NK-92 (cell line): ENCODE results near the gene PDE7B.
"Not testable (repeated sequence)": the region's sequence is repeated elsewhere in the genome, so short reads cannot be mapped to it uniquely, and the experiment has no call there.

ENCODE experiments used
- DNase-seq: peaks from one replicate; lab custom pipeline; 2025; ENCODE audit not compliant: unreplicated experiment; lab: John Stamatoyannopoulos, UW

Gene PDE7B

DNA sequence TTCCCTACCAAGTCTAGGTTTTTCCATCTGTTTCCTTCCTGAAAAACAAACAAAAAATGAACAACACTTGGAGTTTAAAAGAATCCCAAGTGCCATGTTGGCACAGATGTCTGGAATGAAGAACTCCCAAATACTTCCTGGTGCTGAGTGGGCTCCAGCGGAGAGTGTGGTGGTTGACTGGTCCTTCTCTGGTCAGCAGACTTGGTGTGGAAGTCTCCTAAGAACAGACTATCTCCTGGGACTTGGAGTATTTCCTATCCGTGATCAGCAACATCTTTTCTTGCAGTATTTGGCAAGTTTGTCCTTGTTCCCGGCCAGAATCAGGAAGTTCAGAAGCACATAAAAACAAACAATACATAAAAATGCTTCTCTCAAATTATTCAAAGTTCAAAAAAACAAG, 244.5 kb downstream of the PDE7B start:
- no peak for DNase-seq

DNA sequence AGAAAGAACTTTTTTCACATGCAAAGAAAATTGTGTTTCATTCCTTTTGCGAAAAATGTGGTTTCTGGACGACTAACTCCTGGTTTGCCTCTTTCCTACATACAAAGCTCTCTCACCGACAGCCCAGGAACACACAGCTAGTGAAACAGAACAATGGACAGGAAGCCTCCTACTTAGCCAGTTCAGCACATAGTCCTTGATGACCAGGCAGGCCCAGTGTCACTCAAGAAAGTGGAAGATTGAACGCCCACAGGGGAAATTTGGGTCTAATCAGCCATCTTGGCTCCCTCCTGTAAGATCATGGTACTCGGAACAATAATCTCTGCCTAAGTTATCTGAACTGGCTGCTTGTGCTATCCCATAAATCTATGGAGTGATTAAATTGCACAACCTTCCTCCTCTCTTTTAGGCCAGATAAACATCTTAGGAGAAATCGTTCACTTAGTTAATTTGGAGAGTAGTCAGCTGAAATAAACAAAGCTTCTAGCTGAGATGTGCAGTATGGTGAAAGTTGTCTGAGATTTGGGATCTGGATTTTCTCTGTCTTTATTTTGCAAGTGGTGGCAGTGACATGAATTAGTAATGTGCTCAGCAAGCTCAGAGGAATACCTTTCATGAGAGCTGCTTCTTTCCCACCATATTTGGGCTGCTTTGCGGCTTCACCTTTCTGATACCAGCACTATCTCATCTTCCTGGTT, 251.6 kb downstream of the PDE7B start:
- no peak for DNase-seq

DNA sequence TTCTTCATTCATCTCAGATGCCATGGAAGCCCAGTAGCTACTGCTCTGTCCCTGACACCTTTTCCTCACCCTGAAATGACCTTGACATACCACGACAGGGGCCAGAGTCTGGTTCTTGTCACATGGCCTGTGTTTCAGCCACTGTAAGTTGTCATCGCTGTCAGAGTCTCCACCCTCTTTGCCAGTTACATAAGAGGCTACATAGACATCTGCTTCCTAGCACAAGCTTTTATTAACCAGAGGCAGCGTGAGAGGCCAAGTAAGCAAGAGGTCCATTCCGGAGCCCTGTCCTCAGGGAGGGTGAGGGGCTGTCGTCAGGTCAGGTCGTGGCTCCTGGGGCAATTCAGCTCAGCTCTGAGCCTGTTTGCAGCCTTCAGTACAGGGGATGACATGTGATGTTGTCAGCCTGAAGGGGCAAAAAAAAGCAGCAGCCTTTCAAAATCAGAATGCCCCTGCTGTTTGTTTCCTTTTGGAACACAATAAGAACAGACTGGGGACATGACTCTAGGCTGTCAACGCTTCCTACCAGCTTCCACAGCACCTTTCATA, 252.3 kb downstream of the PDE7B start:
- no peak for DNase-seq

DNA sequence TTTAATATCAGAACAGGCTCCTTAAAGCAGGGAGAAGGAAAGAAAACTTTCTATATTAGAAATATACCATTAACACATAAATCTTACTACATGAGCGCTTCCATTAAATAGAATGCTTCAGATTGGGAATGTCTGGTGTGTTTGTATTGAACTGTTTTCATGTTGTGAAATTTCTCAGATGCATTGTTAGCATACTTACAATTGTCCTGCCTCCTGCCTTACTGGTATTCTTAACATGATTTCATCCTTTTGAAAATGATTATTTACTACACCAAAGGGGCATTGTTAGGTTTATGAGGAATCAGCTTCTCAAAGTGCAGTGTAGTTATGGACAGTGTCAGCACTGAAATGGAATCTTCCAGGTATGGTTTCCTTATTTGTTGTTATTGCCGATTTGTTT, 253.1 kb downstream of the PDE7B start:
- DNase-seq = no peak

DNA sequence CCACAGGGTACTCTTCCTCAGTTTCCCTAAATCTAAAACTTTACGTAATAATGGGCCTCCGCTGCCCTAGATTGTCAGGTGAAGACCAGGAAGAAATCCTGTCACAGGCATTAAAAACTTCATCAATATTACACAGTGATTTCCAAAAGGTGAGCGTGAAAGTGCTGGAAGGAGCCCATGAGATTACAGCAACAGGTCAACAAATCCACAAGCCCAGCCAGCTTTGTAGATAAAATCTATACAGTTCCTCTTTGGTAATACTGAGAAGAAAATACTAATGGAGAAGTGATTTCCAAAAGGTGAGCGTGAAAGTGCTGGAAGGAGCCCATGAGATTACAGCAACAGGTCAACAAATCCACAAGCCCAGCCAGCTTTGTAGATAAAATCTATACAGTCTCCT, 254.3 kb downstream of the PDE7B start:
- DNase-seq = not testable (repeated sequence)

DNA sequence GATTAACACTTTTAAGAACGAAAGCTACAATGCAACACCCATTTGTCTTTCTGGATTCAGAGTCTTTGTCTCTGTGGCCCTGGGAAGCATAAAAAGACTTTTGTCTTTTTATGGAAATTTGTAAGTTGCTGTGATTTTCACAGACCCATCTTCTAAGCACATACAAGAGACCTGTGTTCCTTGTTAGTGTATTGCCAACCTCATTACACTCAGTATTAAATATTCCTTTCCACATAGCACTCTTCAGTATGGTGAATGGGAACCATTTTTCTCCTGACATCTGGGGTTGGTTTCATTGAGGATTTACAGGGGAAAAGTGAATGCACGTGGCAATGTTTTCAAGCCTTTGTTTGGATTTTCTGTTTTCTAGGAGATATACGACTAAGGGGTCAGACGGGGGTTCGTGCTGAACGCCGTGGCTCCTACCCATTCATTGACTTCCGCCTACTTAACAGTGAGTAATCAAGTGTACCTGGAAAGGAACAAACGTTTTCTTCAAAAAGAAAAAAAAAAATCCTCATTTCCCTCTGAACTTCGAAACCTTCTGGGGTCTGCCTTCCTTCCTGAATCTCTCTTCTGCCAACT, 257.0 kb downstream of the PDE7B start:
- no peak for DNase-seq

DNA sequence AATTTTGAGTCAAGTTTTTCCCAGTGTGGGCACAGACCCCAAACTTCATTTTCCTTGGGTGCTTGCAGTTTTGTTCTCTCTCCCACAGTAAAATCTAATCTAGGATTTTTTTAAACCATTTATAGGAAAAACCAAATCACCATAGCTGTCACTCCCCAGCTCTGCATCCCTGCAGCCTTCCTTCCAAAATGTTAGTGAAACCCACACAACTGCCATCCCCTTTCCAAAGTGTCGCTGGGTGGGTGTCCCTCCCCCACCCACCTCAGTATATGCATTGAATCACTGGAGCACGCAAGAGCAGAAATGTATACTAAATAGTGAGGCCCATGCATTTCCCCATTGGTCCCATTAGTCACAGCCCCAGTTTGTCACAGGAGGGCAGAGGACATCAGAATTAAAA, 260.3 kb downstream of the PDE7B start:
- no peak for DNase-seq

DNA sequence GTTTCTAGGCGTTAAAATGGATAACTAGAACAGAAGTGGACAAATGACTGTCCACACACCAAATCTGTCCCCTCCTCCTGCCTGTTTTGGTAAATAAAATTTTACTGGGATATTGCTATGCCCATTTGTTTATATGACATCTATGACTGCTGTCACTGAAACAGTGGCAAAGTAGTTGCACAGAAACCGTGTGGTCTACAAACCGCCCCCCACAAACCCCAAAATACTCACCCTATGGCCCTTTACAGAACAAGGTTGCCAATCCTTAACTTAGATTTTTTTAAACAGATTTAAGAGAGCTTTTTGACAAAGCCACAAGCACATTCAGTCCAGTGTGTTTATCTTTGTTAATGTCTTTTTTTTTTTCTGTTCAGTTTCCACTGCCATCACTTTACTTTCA, 260.8 kb downstream of the PDE7B start:
- DNase-seq = no peak

DNA sequence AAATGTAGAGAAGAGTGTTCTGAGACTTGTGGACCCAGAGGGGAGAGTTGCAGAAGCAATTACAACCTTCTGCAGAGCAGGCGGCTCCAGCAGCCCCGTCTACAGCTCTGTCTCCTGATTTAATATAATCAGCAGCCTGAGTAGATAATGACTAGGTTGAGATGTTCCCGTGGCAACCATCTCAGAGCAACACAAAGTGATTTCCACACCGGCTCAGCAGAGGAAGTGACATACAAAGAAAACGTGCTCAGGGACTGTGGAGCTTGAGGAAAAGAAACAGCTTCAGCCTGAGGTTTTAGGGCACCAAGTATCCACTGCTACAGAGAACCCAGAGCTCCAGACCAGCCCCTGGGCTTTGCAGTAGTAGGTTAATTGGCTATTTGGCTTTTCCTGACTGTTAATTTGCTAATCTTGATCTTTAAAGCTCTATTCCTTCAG, 262.3 kb downstream of the PDE7B start:
- DNase-seq = no peak

DNA sequence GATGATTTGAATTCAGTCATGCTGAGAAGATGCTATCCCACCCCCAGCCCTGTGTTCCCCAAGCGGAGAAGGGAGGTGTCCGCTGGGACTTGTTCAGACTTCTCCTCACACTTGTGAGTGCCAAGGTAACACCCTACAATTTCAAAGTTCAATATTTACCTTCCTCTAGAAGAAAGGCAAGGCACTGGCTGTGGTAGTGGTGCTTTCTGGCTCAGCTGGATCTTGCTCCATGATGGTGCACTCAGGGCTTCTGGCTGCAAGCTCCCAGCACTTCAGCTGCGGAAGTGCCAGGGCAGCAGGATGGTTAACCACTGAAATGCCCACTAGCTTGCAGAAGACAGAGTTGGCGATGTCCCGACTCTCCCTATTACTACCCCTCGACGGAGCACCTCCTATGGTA, 263.2 kb downstream of the PDE7B start:
- DNase-seq = no peak

DNA sequence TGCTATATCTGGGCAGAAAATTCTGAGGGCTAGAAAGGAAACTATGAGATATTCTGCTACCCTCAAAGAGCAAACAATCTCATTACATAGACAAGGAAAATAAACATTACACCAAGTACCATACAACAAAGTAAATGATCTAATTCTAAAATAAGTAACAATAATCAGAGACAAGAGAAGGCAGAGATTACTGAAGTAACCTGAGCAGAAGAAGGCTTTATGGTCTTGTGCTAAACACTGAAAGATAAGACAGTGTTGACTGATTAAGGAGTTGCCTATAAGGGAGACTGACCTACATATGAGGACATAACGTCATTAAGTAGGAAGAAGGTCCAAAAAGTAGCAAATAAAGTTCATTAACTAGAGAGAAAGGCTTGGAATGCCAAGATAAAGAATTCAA, 264.4 kb downstream of the PDE7B start:
- DNase-seq = no peak

DNA sequence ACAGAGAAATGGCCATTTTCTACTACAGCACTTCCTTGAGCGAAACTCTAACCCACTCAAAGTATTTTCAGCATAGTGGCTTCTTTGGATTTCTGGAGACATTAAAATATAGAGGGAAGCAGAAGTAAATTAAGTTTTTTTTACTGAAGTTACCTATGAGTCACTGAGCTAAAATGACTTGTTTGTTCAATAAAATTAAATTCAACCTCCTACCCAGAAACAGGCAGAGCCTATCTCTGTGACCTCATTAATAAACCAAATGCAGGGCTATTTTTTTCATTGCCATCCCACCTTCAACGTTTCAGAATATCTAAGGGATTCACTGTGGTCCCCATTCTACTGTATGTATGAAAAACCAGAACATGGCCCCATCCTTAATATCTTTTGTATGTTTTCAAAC, 265.6 kb downstream of the PDE7B start:
- DNase-seq = no peak

DNA sequence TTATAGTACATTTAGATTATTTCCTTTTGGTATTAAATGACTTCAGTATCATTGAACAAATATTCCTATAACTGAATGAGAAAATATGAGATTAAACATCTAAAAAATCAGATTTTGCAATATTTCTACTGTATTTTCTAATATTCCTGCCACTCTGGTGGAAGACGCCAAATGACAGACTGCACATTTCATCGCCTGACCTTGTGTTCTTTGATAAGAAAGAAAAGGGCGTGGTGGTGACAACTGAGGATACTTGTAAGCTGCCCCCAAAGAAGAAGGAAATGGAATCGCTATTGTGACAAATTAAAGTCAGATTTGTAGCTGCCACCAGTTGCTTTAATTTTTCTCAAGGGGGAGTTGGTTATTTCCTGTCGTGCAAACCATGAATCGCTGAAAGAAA, 267.3 kb downstream of the PDE7B start:
- DNase-seq = no peak

DNA sequence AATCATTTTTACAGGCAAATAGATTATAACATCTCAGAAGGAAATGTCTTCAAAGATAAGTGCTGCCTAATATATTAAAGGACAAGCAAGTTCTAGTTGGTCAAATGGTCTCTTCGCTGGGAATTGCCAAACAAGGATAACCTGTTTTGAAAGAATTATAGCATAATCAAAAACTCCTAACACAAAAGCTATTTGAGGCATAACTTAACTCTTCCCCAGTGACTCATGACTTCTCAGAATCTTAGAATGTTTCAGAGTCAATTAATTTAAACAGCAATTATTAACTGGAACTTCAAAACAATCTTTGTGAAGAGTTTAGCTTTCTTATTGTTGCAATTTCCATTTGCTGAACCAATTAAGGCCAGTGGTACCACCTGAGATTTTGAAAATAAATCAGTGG, 272.0 kb downstream of the PDE7B start:
- DNase-seq = no peak

DNA sequence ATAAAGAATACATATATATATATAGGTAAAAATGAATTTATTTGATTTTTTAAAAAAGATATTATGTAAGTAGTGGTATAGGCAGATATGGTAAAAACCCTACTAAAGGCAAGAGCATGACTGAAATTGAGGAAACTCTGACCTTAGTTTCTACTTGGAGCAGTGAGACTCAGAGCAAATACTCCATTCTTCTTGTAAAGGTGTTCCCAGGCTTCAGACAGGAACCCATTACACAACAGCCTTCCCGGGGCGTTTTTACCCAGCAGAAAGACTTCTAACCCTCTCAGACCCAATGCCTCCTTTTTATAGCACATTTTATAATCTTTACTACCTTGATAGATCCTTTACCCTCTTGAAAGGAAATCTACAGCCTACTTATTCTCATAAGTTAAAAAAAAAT, 274.1 kb downstream of the PDE7B start:
- no peak for DNase-seq

DNA sequence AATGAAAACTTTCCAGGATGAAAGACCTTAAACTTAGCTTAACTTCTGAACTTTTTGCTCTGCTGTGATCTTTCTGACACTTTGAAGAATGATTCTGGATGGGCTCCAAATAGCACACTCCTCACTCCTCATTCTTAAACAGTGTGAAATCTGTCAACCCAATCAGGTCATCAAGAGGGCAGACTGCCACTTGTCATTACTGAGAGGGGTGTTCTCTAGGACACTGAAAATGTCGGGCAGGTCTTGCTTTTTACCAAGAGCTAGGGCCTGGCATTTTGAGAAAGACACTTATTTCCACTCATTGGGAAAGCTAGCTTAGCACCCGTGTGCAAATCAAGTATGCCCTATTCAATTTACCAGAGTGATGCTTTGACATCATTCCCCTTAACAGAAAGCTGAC, 276.4 kb downstream of the PDE7B start:
- DNase-seq = no peak

DNA sequence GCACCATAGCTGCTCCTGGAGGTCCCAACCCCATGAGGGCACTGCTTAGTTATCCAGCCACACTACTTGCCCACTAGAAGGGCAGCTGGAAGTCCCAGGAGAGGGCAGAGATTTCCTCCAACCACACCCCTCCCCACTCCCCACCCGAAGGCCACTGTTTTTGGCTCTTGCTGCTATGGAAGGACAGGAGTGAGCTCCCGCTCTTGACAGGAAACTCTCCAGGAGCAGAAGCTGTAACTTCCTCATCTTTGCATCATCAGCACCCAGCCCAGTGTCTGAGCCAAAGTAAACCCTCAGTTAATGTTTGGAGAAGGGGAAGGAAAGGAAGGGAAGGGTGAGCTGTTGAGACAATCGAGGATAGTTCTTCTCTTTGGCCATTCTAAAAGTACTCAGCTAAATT, 277.9 kb downstream of the PDE7B start:
- DNase-seq = no peak

DNA sequence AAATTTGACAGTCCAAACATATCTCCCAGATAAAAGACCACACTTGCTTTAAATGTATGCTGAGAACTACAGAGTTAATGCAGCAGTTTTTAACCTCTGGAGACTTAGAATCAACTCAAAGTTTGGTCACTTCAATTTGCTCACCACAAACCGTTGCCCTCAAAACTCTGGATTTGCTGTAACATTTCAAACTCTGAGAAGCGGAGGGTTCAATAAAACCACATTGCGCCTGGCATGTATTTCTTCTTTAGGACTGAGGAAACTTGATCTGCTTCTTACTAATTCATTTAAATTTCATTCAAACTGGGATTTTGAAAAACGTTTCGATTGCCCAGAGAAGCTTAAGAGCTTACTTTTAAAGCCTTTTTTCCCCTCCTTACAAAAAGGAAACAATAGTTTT, 282.8 kb downstream of the PDE7B start:
- DNase-seq = no peak

DNA sequence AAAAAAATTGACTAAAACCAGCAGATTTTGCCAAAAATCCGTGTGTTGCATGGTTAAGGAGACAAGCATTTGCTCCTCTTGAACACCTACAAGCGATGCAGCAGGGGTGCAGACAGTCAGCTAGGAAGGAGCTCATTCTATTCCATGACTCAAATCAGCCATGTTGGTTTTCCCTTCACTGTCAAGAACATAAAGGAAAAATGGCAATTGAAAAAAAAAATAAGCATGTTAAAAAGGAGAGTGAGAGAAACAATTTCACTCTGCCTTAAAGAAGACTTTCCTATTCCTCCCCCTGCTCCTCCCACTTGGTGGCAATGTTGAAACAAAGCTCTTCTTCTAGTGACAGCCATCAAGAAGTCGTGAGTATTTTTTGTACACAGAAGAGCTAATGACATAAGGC, 283.2 kb downstream of the PDE7B start:
- no peak for DNase-seq

DNA sequence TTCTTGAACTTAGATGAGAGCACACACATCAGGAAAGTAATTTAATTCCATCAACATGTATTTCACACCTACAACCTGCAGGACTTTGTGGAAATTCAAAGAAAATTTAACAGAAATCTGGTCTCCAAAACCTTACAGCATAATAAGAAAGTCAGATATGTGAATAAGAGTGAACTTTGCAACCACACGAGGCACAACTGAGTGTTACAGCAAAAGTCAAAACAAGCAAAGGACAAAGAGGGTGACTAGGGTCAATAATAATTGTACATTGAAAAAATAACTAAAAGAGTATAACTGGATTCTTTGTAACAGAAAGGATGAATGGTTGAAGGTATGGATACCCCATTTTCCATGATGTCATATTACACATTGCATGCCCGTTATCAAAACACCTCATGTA, 284.8 kb downstream of the PDE7B start:
- no peak for DNase-seq

DNA sequence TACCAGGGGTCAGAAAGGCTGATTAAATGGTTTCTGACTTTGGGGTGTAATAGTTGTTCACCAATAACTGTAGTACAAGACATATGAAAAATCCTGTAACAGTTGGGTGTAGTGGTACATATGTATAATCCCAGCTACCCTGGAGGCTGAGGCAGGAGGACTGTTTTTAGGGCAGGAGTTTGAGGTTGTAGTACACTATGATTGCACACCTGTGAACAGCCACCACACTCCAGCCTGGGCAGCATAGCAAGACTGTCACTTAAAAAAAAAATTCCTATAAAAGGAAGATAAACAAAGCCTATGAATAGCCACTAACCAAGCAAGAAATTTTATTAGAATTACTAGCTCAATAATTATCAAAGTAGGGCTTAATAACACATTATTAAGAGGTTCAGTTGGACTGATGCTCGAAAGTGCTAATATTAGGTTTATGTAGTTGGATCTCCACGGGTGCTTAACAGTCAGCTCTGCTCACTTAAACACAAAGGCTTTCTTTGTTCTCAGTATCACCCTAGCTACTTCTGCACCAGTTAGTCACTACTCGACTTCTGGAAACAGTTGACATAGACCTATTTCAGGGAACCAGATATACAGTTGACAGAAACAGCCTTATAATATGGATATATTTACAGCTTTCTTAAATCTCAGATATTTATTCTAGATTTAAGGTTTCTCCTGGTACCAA, 285.6 kb downstream of the PDE7B start:
- DNase-seq = no peak

DNA sequence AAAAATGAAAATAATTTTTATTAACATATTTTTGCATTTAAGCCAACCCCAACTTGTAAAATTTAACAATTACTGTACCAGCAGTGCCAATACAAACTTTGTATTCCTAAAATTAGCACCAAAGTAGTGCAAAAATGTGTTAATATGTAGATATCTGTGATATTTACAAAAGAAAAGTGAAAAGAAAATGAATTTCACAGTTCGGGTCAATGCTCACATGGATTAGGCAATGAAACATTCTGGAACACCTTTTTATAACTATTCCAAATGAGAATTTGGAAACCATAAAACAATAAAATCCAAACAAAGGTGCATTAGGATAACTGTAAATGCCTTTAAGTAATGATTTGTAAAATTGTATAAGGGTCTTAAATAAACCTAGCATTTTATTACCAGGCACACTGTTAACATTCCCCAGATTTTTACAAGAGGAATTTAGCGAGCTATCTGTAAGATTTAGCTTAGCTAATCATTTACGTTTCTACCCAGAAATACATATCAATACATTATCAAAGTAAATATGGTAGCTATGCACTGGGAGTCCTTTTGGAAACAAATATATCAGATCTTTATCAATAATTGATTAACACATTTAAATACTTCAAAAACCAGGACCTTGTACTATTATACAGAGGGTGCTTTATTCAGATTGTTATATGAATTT, 286.4 kb downstream of the PDE7B start:
- no peak for DNase-seq
